Measurements from ENCODE around the gene OR2A1. TPM values are rescaled to one million over a fixed set of nuclear protein-coding genes. Genes with fewer than 3 reads are reported as not detected.
A peak's percentile ranks its signal among the peaks of the same experiment; 100 is the strongest.
"Not testable (repeated sequence)": the region's sequence is repeated elsewhere in the genome, so short reads cannot be mapped to it uniquely, and the experiment has no call there.

The OR2A1 gene
- total and polyA plus RNA-seq, 4 donors = 0.10 to 0.50 (median 0.21) TPM

DNA sequence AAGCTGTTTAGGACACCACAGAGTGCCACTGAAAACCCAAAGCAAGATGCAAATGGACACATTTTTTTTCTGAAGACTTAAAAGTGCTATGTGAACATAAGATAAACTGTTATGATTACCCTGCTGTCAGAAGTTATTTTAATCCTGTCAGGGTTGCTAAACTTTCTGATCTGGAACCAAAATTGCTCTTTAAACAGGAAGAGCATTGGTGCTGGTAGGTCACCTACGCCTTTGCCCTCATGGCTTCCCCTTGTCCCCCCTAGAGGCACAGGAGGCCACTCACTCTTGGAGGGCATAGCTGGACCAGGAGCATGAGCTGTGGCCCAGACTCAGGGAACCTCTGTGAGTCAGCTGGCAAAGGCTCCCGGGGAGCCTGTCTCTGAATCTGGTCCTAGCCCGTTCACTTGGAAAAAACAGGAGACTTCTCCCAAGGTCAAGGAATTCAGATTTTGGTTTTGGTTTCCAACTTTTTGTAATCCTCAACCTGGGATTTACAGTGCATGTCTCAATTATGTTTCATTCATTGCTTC lies 9.5 kb downstream of the OR2A1 start:
- H3K4me3 ChIP-seq (ENCODE audit: low read depth, low read length); DNase-seq (ENCODE audit: low read depth in 4 of 6, low spot score in 6 of 6); H3K4me1 ChIP-seq (ENCODE audit: control insufficient read depth, insufficient read depth, low read length); H3K36me3 ChIP-seq (ENCODE audit: control insufficient read depth, insufficient read depth, low read length); H3K27ac ChIP-seq (ENCODE audit: low read depth, low read length); H3K27me3 ChIP-seq (ENCODE audit: control insufficient read depth, insufficient read depth, low read length); H3K9me3 ChIP-seq (ENCODE audit: control insufficient read depth, insufficient read depth, low read length): not testable (repeated sequence)
- no CpG with 5 or more reads among the region's 3 CpGs for WGBS (ENCODE audit: insufficient coverage)

DNA sequence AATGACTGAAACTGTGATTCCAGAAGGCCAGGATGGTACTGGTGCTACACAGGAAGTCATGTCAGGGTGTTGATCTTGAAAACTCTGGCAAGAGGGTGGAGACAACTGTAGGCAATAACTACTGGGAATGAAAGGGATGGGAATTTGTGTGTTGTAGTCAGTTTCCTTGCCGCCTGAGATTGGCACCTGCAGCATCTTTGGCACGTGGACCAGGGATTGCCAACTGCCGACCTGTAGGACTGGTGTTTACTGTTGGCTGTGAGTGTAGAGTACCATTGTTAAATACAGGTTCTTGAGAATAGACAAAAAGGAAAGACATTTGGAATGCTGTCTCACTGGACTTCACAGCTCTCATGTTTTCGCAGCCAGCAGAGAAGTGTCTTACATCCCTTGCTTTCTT lies 11.1 kb downstream of the OR2A1 start:
- not testable (repeated sequence) for H3K4me1 ChIP-seq (ENCODE audit: control insufficient read depth, insufficient read depth, low read length); H3K27me3 ChIP-seq (ENCODE audit: control insufficient read depth, insufficient read depth, low read length); H3K27ac ChIP-seq (ENCODE audit: low read depth, low read length); H3K36me3 ChIP-seq (ENCODE audit: control insufficient read depth, insufficient read depth, low read length); H3K9me3 ChIP-seq (ENCODE audit: control insufficient read depth, insufficient read depth, low read length); H3K4me3 ChIP-seq (ENCODE audit: low read depth, low read length); DNase-seq (ENCODE audit: low read depth in 4 of 6, low spot score in 6 of 6)
- no CpG with 5 or more reads among the region's 4 CpGs for WGBS (ENCODE audit: insufficient coverage)

DNA sequence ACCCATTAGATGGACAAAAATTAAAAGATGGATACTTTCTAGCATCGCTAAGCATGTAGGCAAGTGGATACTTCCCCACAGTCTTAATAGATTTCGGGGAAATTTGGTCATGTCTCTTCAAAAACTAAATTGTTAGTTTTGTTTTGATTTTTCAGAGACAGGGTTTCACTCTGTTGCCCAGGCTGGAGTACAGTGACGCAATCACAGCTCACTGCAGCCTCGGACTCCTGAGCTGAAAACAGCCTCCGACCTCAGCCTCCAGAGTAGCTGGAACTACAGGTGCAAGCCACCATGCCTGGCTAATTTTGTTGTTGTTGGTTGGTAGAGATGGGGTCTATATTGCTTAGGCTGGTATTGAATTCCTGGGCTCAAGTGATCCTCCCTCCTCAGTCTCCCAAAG lies 13.6 kb downstream of the OR2A1 start:
- not testable (repeated sequence) for H3K36me3 ChIP-seq (ENCODE audit: control insufficient read depth, insufficient read depth, low read length); H3K27me3 ChIP-seq (ENCODE audit: control insufficient read depth, insufficient read depth, low read length); H3K27ac ChIP-seq (ENCODE audit: low read depth, low read length); H3K4me3 ChIP-seq (ENCODE audit: low read depth, low read length); DNase-seq (ENCODE audit: low read depth in 4 of 6, low spot score in 6 of 6); H3K9me3 ChIP-seq (ENCODE audit: control insufficient read depth, insufficient read depth, low read length); H3K4me1 ChIP-seq (ENCODE audit: control insufficient read depth, insufficient read depth, low read length)
- no CpG with 5 or more reads among the region's 5 CpGs for WGBS (ENCODE audit: insufficient coverage)

DNA sequence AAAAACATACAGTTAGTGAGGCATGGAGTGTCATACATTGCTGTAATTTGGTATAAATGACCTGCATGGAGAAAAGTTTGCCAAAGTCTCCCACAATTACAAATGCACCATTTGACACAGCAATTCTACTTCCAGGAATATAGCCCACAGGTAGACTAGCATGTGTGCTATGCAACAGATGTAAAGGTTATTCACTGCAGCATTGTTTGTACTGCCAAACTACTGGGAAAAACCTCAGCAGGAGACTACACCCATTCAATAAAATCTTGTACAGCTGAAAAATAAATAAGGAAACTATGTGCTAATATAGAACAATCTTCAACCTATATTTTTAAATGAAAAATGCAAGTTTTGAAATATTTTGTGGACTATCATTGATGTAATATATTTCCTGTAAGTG lies 17.8 kb downstream of the OR2A1 start:
- not testable (repeated sequence) for H3K27me3 ChIP-seq (ENCODE audit: control insufficient read depth, insufficient read depth, low read length); H3K9me3 ChIP-seq (ENCODE audit: control insufficient read depth, insufficient read depth, low read length); H3K36me3 ChIP-seq (ENCODE audit: control insufficient read depth, insufficient read depth, low read length); H3K27ac ChIP-seq (ENCODE audit: low read depth, low read length); H3K4me1 ChIP-seq (ENCODE audit: control insufficient read depth, insufficient read depth, low read length); H3K4me3 ChIP-seq (ENCODE audit: low read depth, low read length); DNase-seq (ENCODE audit: low read depth in 4 of 6, low spot score in 6 of 6)

DNA sequence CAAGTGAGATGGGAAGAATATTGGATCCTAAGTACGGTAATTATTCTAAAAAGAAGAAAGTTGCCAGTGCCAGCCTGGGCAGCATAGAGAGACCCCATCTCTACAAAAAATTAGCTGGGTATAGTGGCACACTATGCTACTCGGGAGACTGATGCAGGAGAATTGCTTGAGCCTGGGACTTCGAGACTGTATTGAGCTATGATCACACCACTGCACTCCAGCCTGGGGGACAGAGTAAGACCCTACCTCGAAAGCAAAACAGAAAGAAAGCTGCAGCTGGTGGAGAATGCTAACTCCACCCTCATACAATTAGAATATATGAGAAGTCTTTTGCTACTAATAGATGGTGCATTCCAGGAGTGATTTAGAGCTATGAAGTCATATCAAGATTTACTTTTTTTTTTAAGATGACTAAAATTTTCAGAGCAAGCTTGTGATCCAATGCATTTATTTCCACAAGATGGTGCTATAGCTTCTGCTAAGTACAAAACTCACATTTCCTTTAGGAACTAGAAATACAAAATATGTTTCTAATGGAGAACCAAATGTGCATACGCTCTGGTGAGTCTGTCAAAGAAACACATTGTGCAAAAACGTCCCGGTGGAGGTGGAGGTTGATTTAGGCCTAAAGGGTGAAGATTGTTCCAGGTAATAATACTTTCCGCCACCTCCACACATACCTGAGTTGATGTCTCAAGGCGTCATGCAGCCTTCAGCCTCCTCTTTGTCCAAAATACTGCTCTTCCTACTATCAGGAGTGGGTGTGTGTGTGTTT lies 19.2 kb downstream of the OR2A1 start:
- not testable (repeated sequence) for H3K36me3 ChIP-seq (ENCODE audit: control insufficient read depth, insufficient read depth, low read length); H3K4me3 ChIP-seq (ENCODE audit: low read depth, low read length); DNase-seq (ENCODE audit: low read depth in 4 of 6, low spot score in 6 of 6); H3K9me3 ChIP-seq (ENCODE audit: control insufficient read depth, insufficient read depth, low read length); H3K27me3 ChIP-seq (ENCODE audit: control insufficient read depth, insufficient read depth, low read length); H3K4me1 ChIP-seq (ENCODE audit: control insufficient read depth, insufficient read depth, low read length); H3K27ac ChIP-seq (ENCODE audit: low read depth, low read length)
- no CpG with 5 or more reads among the region's 9 CpGs for WGBS (ENCODE audit: insufficient coverage)

DNA sequence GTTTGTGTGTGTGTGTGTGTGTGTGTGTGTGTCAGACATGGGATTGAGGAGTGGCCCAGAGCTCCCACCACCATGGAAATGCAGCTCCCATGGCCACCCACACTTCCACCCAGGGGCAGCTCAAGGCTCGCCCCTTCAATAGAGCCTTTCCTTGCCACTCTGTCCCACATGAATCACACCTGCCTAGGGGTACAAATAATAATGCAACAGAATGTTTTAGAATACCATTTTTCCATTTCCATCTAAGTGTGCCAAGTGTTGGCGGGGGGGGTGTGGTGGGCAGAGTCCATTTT lies 19.7 kb downstream of the OR2A1 start:
- not testable (repeated sequence) for H3K36me3 ChIP-seq (ENCODE audit: control insufficient read depth, insufficient read depth, low read length); H3K4me3 ChIP-seq (ENCODE audit: low read depth, low read length); H3K4me1 ChIP-seq (ENCODE audit: control insufficient read depth, insufficient read depth, low read length); H3K27ac ChIP-seq (ENCODE audit: low read depth, low read length); H3K27me3 ChIP-seq (ENCODE audit: control insufficient read depth, insufficient read depth, low read length); H3K9me3 ChIP-seq (ENCODE audit: control insufficient read depth, insufficient read depth, low read length)
- peak in 1 of 6 donors; percentile 0 for DNase-seq (ENCODE audit: low read depth in 4 of 6, low spot score in 6 of 6)
- no CpG with 5 or more reads among the region's 2 CpGs for WGBS (ENCODE audit: insufficient coverage)

DNA sequence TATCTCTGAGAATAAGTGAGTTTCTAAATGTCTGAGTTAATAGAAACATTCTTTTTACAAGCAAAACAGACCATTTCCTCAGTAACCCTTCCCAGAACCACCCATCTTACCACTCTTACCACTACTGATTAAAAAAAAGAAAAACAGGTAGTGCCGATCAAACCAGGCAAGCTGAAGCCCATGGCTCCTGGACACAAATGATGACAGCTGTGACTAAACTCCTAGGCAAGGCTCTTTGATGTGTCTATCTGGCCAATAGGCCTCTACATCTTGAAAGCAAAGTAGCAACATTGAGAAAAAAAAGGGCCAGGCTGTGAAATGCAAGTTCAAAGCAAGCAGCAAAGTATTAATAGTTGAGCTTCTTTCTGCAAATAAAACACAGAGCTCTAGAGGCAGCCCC lies 36.4 kb downstream of the OR2A1 start:
- H3K36me3 ChIP-seq (ENCODE audit: control insufficient read depth, insufficient read depth, low read length); H3K4me3 ChIP-seq (ENCODE audit: low read depth, low read length); H3K27me3 ChIP-seq (ENCODE audit: control insufficient read depth, insufficient read depth, low read length); H3K27ac ChIP-seq (ENCODE audit: low read depth, low read length); DNase-seq (ENCODE audit: low read depth in 4 of 6, low spot score in 6 of 6); H3K4me1 ChIP-seq (ENCODE audit: control insufficient read depth, insufficient read depth, low read length); H3K9me3 ChIP-seq (ENCODE audit: control insufficient read depth, insufficient read depth, low read length): not testable (repeated sequence)
- WGBS (ENCODE audit: insufficient coverage) = no CpG with 5 or more reads among the region's 1 CpG

DNA sequence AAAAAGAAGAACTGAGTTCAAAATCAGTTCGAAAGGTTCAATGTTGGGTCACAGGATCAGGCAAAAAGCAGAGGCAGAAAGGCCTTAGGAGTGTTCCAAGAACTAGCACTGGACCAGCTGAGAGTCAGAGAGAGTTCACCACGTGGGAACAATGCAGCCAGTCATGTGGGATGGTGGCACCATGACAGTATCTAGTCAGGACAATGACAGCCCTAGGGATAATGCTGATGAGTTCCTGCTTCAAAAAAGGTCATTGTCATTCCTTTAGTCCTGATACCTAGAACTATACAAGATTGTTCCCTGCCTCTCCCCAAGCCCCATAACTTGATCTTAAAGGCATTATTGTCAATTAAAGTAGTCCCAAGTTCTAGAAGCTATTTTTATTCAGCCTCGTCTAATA lies 39.4 kb downstream of the OR2A1 start:
- H3K4me3 ChIP-seq (ENCODE audit: low read depth, low read length); H3K9me3 ChIP-seq (ENCODE audit: control insufficient read depth, insufficient read depth, low read length); H3K36me3 ChIP-seq (ENCODE audit: control insufficient read depth, insufficient read depth, low read length); H3K4me1 ChIP-seq (ENCODE audit: control insufficient read depth, insufficient read depth, low read length); H3K27ac ChIP-seq (ENCODE audit: low read depth, low read length); H3K27me3 ChIP-seq (ENCODE audit: control insufficient read depth, insufficient read depth, low read length): not testable (repeated sequence)
- WGBS (ENCODE audit: insufficient coverage) = 57% methylated on average over 1 of the region's 3 CpGs
- DNase-seq (ENCODE audit: low read depth in 4 of 6, low spot score in 6 of 6) = peak in 1 of 6 donors; percentile 4

DNA sequence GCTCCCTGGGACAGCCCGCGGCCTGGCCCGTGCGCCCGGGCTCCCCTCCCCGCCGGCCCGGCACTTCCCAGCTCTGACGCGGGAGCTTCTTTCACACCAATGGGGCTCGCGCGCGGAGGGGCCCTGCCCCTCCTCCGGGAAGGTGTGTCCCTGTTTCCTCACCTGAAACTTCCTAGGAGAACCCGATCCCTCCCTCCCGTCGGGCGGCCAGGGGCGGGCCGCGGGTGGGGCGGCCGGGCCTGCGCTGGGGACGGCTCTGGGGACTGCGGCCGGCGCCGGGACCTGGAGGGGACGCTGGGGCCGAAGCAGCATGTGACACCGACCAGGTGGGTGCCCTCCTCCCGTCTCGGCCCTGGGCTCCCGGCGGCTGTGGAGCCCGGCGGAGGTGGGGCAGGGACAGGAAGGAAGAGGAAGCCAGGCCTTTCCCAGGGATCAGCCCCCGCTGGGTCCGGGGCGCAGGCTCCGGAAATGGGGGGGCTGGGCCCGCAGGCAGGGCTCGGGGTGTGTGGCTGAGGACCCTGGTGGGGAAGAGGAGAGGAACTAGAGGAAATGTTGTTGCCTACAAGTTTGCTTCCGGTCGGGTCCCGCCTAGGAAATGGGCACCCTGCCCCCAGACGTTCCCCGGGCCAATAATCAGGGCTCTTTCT lies 43.1 kb downstream of the OR2A1 start, which contains the start of gene ARHGEF5:
TSS of gene ARHGEF5 (plus strand) at position 227 of the 647 bp plus-strand sequence. CDS start 7,268 bp downstream, outside the sequence.
- not testable (repeated sequence) for H3K4me3 ChIP-seq (ENCODE audit: low read depth, low read length); H3K4me1 ChIP-seq (ENCODE audit: control insufficient read depth, insufficient read depth, low read length); H3K9me3 ChIP-seq (ENCODE audit: control insufficient read depth, insufficient read depth, low read length); H3K36me3 ChIP-seq (ENCODE audit: control insufficient read depth, insufficient read depth, low read length); DNase-seq (ENCODE audit: low read depth in 4 of 6, low spot score in 6 of 6); H3K27me3 ChIP-seq (ENCODE audit: control insufficient read depth, insufficient read depth, low read length); H3K27ac ChIP-seq (ENCODE audit: low read depth, low read length)
- WGBS (ENCODE audit: insufficient coverage) = no CpG with 5 or more reads among the region's 50 CpGs

DNA sequence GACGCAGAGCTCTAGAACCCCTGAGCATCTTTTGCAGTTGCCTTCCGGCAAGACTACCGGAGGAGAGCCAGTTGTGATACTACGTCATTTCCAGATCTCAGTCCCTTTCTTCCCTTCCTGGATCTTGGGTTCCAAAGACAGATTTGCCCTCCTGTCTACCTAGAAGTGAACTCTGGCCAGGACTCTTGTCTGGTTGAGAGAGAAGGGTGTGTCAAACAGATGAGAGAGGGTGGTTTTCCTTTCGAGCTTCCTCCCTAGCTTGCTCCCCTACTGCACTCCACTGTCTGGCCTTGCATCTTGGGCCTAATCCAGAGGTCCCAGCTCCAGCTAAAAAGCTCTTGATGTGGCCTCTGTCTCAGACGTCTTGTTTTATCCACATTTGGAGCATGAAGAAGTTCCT lies 44.0 kb downstream of the OR2A1 start:
- not testable (repeated sequence) for DNase-seq (ENCODE audit: low read depth in 4 of 6, low spot score in 6 of 6); H3K4me1 ChIP-seq (ENCODE audit: control insufficient read depth, insufficient read depth, low read length); H3K4me3 ChIP-seq (ENCODE audit: low read depth, low read length); H3K36me3 ChIP-seq (ENCODE audit: control insufficient read depth, insufficient read depth, low read length); H3K9me3 ChIP-seq (ENCODE audit: control insufficient read depth, insufficient read depth, low read length); H3K27ac ChIP-seq (ENCODE audit: low read depth, low read length); H3K27me3 ChIP-seq (ENCODE audit: control insufficient read depth, insufficient read depth, low read length)
- no CpG with 5 or more reads among the region's 6 CpGs for WGBS (ENCODE audit: insufficient coverage)

All from spinal cord (tissue), 10 donors.